Neural progenitor cell (in vitro differentiated cells): ENCODE measurements around the gene FXYD7.

ENCODE experiments used
- EZH2 ChIP-seq: fragments of 200-600 bp; sonication (generic); IDR thresholded peaks from 2 replicates; pipeline ENCODE4 v1.6.1; 2017; ENCODE audit warnings: antibody characterized with exemption, mild to moderate bottlenecking, moderate library complexity
- TF ChIP-seq, protein P1 (sequence below): fragments of 200-600 bp; sonication (generic); IDR thresholded peaks from 2 replicates; pipeline ENCODE4 v1.5.1; 2017; ENCODE audit warnings: antibody characterized with exemption, mild to moderate bottlenecking

DNA sequence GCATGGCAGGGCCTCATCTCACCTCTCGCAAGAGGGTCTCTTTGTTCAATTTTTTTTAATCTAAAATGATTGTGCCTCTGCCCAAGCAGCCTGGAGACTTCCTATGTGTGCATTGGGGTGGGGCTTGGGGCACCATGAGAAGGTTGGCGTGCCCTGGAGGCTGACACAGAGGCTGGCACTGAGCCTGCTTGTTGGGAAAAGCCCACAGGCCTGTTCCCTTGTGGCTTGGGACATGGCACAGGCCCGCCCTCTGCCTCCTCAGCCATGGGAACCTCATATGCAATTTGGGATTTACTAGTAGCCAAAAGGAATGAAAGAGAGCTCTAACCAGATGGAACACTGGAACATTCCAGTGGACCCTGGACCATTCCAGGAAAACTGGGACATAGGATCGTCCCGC, 19.5 kb upstream of the FXYD7 start:
- TF ChIP-seq, protein P1, sequence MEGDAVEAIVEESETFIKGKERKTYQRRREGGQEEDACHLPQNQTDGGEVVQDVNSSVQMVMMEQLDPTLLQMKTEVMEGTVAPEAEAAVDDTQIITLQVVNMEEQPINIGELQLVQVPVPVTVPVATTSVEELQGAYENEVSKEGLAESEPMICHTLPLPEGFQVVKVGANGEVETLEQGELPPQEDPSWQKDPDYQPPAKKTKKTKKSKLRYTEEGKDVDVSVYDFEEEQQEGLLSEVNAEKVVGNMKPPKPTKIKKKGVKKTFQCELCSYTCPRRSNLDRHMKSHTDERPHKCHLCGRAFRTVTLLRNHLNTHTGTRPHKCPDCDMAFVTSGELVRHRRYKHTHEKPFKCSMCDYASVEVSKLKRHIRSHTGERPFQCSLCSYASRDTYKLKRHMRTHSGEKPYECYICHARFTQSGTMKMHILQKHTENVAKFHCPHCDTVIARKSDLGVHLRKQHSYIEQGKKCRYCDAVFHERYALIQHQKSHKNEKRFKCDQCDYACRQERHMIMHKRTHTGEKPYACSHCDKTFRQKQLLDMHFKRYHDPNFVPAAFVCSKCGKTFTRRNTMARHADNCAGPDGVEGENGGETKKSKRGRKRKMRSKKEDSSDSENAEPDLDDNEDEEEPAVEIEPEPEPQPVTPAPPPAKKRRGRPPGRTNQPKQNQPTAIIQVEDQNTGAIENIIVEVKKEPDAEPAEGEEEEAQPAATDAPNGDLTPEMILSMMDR: no peak
- no peak for TF ChIP-seq EZH2
